K562 (cell line): ENCODE data around the gene NMT1. TPM values are rescaled to one million over a fixed set of nuclear protein-coding genes. Genes with fewer than 3 reads are reported as not detected.
A peak's percentile ranks its signal among the peaks of the same experiment; 100 is the strongest.

Experiments used
- CHCHD3 ChIP-seq: fragments of 250-450 bp; sonication (Bioruptor Pico); IDR thresholded peaks from 2 replicates; pipeline ENCODE4 v2.1.2; 2022; ENCODE audit warnings: mild to moderate bottlenecking
- HNRNPK ChIP-seq: fragments of 200-400 bp; formaldehyde crosslinking; IDR thresholded peaks from one replicate; pipeline ENCODE4 v1.6.1; 2018; ENCODE audit warnings: mild to moderate bottlenecking, low read depth, low read length; ENCODE audit not compliant: poor library complexity, severe bottlenecking
- HOXB6 ChIP-seq: fragments of 250-450 bp; sonication (Bioruptor Pico); IDR thresholded peaks from 2 replicates; pipeline ENCODE4 v1.5.1; 2022; ENCODE audit warnings: mild to moderate bottlenecking, borderline replicate concordance
- SMAD4 ChIP-seq: fragments of 250-450 bp; sonication (Bioruptor Pico); conservative IDR thresholded peaks from 2 replicates; pipeline ENCODE4 v1.8.0; 2021; ENCODE audit warnings: inconsistent platforms, mild to moderate bottlenecking, moderate library complexity
- SNRNP70 ChIP-seq: fragments of 200-400 bp; formaldehyde crosslinking; optimal IDR thresholded peaks from 2 replicates; pipeline ENCODE3; 2017; ENCODE audit warnings: low read depth, low read length
- SOX6 ChIP-seq: fragments of 450-650 bp; IDR thresholded peaks from 2 replicates; pipeline ENCODE4 v1.6.1; 2014; ENCODE audit warnings: mild to moderate bottlenecking
- TCF7L2 ChIP-seq: fragments of 150-350 bp; IDR thresholded peaks from 2 replicates; pipeline ENCODE4 v1.6.1; 2016; ENCODE audit warnings: low read depth, mild to moderate bottlenecking, low read length, moderate library complexity
- U2AF1 ChIP-seq: fragments of 200-400 bp; formaldehyde crosslinking; optimal IDR thresholded peaks from 2 replicates; pipeline ENCODE3; 2017; ENCODE audit warnings: mild to moderate bottlenecking, low read depth, low read length, moderate library complexity
- ZNF239 ChIP-seq: fragments of 250-450 bp; sonication (Bioruptor Pico); IDR thresholded peaks from 2 replicates; pipeline ENCODE4 v1.4.0; 2020; ENCODE audit warnings: mild to moderate bottlenecking
- ZNF274 ChIP-seq: IDR thresholded peaks from 2 replicates; pipeline ENCODE4 v1.6.1; 2011; ENCODE audit warnings: low read depth, mild to moderate bottlenecking, low read length, moderate library complexity, borderline replicate concordance
- ZNF324 ChIP-seq: fragments of 250-450 bp; sonication (Bioruptor Pico); IDR thresholded peaks from 2 replicates; pipeline ENCODE4 v1.4.0; 2020; ENCODE audit warnings: mild to moderate bottlenecking
- ZNF76 ChIP-seq: fragments of 250-450 bp; sonication (Bioruptor Pico); IDR thresholded peaks from 2 replicates; pipeline ENCODE4 v1.4.0; 2020; ENCODE audit warnings: mild to moderate bottlenecking, moderate library complexity, borderline replicate concordance
- polyA plus RNA-seq, 8 experiments: library from polyadenylated mRNA; depleted of rRNA in 4 of 8; stranded (reverse) in 5 of 8; unstranded in 3 of 8; fragments of >200 nt; fragmentation: Nextera tagmentation in 2 of 8; fragmentation: Illumina TruSeq in 1 of 8; extraction: Ambion mirVana in 2 of 8; extraction: Trizol in 1 of 8; gene quantifications; 2 replicates each; pipeline versions ENCODE4 v1.2.1 to v1.2.3, GENCODE V29; 2011 to 2014; ENCODE audit warnings: inconsistent platforms in 1 of 8, missing spikeins in 1 of 8
- total RNA-seq, 7 experiments: library from RNA; depleted of rRNA in 6 of 7; stranded (reverse); fragments of >200 nt in 6 of 7; fragmentation: Illumina TruSeq in 2 of 7; extraction: Trizol in 2 of 7; gene quantifications; 2 replicates each; pipeline versions ENCODE4 v1.2.1 to v1.2.3, GENCODE V29; 2011 to 2021; ENCODE audit warnings: low replicate concordance in 1 of 7
- TF ChIP-seq, protein P1 (sequence below): sonication (generic); formaldehyde crosslinking; IDR thresholded peaks from 2 replicates; pipeline ENCODE4 v1.9.0; 2022; ENCODE audit warnings: mild to moderate bottlenecking, missing genetic modification reagents
- TF ChIP-seq, protein P2 (sequence below), 2 experiments: IDR thresholded peaks; 2 replicates each; pipeline ENCODE4 v1.6.1; 2011; ENCODE audit warnings: borderline replicate concordance in 1 of 2, control low read depth in 1 of 2, low read depth in 1 of 2, low read length in 1 of 2, mild to moderate bottlenecking in 1 of 2, mixed read lengths in 1 of 2, moderate library complexity in 1 of 2; ENCODE audit not compliant: insufficient read depth in 1 of 2, insufficient read length in 1 of 2, poor library complexity in 1 of 2, severe bottlenecking in 1 of 2; ENCODE audit errors: extremely low read depth in 1 of 2
- TF ChIP-seq, protein P3 (sequence below), 2 experiments: fragments of 450-650 bp in 1 of 2; sonication (generic) in 1 of 2; formaldehyde crosslinking in 1 of 2; IDR thresholded peaks; 2 replicates each; pipeline versions ENCODE4 v1.7.1 to v1.9.0; 2016 to 2022; ENCODE audit warnings: inconsistent platforms in 1 of 2, mild to moderate bottlenecking in 1 of 2, missing genetic modification reagents in 1 of 2

Gene NMT1
- total and polyA plus RNA-seq, 9 of the 15 experiments (the other 6 are each of a cell fraction or from before 2014, with no cell fraction given) = 86.7 to 569 (median 213) TPM

DNA sequence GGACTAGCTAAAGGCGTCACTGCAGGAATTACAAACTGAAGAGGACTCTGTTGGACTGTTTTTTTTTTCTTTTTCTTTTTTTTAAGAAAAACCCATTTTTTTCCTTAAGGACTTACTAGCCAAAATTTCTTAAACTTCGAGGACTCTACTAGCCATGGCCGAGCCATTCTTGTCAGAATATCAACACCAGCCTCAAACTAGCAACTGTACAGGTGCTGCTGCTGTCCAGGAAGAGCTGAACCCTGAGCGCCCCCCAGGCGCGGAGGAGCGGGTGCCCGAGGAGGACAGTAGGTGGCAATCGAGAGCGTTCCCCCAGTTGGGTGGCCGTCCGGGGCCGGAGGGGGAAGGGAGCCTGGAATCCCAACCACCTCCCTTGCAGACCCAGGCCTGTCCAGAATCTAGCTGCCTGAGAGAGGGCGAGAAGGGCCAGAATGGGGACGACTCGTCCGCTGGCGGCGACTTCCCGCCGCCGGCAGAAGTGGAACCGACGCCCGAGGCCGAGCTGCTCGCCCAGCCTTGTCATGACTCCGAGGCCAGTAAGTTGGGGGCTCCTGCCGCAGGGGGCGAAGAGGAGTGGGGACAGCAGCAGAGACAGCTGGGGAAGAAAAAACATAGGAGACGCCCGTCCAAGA is 88.0 kb downstream of the NMT1 start (continued):
- no peak for TF ChIP-seq SMAD4 (CRISPR knock-in tag)
- no peak for TF ChIP-seq HNRNPK
- no peak for TF ChIP-seq ZNF324 (CRISPR knock-in tag)
- TF ChIP-seq TCF7L2 = no peak
- no peak for TF ChIP-seq ZNF76
- TF ChIP-seq SNRNP70 = no peak
- TF ChIP-seq ZNF239 (CRISPR knock-in tag) = no peak
- TF ChIP-seq, protein P1, sequence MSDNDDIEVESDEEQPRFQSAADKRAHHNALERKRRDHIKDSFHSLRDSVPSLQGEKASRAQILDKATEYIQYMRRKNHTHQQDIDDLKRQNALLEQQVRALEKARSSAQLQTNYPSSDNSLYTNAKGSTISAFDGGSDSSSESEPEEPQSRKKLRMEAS (CRISPR knock-in tag) = no peak
- TF ChIP-seq U2AF1 = no peak
- no peak for TF ChIP-seq CHCHD3 (CRISPR knock-in tag)
- no peak for TF ChIP-seq HOXB6
- no peak for TF ChIP-seq SOX6
- TF ChIP-seq, protein P2, sequence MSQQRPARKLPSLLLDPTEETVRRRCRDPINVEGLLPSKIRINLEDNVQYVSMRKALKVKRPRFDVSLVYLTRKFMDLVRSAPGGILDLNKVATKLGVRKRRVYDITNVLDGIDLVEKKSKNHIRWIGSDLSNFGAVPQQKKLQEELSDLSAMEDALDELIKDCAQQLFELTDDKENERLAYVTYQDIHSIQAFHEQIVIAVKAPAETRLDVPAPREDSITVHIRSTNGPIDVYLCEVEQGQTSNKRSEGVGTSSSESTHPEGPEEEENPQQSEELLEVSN (IDR thresholded peaks at IDR 0.05; ENCODE audit: borderline replicate concordance in 1 of 2, extremely low read depth in 1 of 2, insufficient read depth in 1 of 2, insufficient read length in 1 of 2, low read depth in 1 of 2, low read length in 1 of 2, poor library complexity in 1 of 2, severe bottlenecking in 1 of 2) = peak; percentile 13 to 23
- 0 out of 2 replicates have a peak, but pooled peaks have one; percentile 36 for TF ChIP-seq ZNF274
- TF ChIP-seq, protein P3, sequence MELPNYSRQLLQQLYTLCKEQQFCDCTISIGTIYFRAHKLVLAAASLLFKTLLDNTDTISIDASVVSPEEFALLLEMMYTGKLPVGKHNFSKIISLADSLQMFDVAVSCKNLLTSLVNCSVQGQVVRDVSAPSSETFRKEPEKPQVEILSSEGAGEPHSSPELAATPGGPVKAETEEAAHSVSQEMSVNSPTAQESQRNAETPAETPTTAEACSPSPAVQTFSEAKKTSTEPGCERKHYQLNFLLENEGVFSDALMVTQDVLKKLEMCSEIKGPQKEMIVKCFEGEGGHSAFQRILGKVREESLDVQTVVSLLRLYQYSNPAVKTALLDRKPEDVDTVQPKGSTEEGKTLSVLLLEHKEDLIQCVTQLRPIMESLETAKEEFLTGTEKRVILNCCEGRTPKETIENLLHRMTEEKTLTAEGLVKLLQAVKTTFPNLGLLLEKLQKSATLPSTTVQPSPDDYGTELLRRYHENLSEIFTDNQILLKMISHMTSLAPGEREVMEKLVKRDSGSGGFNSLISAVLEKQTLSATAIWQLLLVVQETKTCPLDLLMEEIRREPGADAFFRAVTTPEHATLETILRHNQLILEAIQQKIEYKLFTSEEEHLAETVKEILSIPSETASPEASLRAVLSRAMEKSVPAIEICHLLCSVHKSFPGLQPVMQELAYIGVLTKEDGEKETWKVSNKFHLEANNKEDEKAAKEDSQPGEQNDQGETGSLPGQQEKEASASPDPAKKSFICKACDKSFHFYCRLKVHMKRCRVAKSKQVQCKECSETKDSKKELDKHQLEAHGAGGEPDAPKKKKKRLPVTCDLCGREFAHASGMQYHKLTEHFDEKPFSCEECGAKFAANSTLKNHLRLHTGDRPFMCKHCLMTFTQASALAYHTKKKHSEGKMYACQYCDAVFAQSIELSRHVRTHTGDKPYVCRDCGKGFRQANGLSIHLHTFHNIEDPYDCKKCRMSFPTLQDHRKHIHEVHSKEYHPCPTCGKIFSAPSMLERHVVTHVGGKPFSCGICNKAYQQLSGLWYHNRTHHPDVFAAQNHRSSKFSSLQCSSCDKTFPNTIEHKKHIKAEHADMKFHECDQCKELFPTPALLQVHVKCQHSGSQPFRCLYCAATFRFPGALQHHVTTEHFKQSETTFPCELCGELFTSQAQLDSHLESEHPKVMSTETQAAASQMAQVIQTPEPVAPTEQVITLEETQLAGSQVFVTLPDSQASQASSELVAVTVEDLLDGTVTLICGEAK (IDR thresholded peaks at IDR 0.05) = no peak
- TF ChIP-seq, protein P3 (CRISPR knock-in tag; IDR thresholded peaks at IDR 0.05) = no peak
